SK-N-MC (cell line): ENCODE measurements around the gene KEAP1.

Source experiments
- EZH2 ChIP-seq: fragments of 200-600 bp; sonication (generic); IDR thresholded peaks from one replicate; pipeline ENCODE4 v1.6.1; 2017; ENCODE audit warnings: antibody characterized with exemption
- POLR2AphosphoS5 ChIP-seq: IDR thresholded peaks from 2 replicates; pipeline ENCODE4 v1.6.1; 2012; ENCODE audit warnings: mild to moderate bottlenecking, low read depth, low read length, borderline replicate concordance

DNA sequence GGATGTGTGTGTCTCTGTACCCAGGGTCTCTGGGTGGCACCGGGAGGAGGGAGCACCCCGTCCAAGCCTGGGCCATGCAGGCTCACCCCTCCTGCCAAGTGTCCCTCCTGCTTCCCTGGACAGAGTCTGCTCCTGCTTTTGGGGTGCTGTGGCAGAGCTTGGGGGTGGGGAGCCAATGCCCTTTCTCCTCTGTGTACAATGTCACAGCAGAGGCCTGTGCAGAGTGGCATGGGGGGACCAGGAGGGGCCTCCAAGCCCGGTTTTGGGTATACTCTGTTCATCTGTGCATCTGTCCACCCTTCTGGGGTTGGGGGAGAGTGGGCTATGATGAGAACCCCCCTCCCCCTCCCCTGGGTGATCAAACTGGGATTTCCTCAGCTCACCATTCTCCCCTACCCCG lies 49.3 kb downstream of the KEAP1 start:
- TF ChIP-seq POLR2AphosphoS5, result no peak
- no peak for TF ChIP-seq EZH2
